ENCODE results near the gene CSH2. TPM values are rescaled to one million over a fixed set of nuclear protein-coding genes. Genes with fewer than 3 reads are reported as not detected.
"Not testable (repeated sequence)": the region's sequence is repeated elsewhere in the genome, so short reads cannot be mapped to it uniquely, and the experiment has no call there.

CSH2 gene
- total and polyA plus RNA-seq, 2 donors (not counting 1 experiment from before 2014, with no cell fraction given) = not detected

DNA sequence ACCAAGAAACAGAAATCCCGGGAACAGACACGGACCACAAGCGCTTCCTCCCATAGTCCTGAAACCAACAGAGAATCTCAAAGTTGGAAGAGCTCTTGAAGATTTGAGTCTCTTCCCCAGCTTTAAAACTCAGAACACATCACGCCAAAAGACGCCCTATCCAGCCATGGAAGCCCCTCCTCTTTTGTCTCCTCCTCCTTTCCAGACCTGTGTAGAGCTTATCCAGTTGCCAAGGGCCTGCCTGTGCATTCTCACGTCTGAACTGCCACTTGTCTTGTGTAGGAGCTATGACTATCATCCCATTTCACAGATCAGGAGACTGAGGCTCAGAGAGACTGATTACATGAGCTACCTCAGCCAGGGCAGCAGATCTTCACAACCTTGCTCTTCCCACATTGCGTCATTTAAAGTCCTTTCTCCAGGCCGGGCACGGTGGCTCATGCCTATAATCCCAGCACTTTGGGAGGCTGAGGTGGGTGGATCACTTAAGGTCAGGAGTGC, 9.2 kb upstream of the CSH2 start:
- WGBS (ENCODE audit: insufficient coverage) = 36% methylated on average over 1 of the region's 9 CpGs
- H3K79me2 ChIP-seq (ENCODE audit: control insufficient read depth, insufficient read depth, low read length); POLR2A ChIA-PET; H3K27me3 ChIP-seq (replicated peaks in 1 of 4; ENCODE audit: control extremely low read depth in 1 of 4, control insufficient read depth in 3 of 4, insufficient read depth in 4 of 4, low read length in 3 of 4); H3K4me2 ChIP-seq (replicated peaks; ENCODE audit: low read depth, low read length, poor library complexity, severe bottlenecking); H3K9ac ChIP-seq (ENCODE audit: low read length); H4K20me1 ChIP-seq (ENCODE audit: control insufficient read depth, insufficient read depth, low read length, poor library complexity, severe bottlenecking); H3K9me3 Mint-ChIP-seq (ENCODE audit: insufficient read depth); H3K4me1 ChIP-seq (ENCODE audit: control insufficient read depth in 2 of 2, insufficient read depth in 2 of 2, low read length in 2 of 2); H3K27ac ChIP-seq (ENCODE audit: low read length in 2 of 2); H3K36me3 ChIP-seq (replicated peaks in 1 of 2; ENCODE audit: control extremely low read depth in 1 of 2, control insufficient read depth in 1 of 2, extremely low read depth in 1 of 2, insufficient read depth in 2 of 2, low read length in 1 of 2); H3K27ac Mint-ChIP-seq; H3K4me3 ChIP-seq (ENCODE audit: control extremely low read depth in 1 of 5, extremely low read depth in 1 of 5, insufficient read depth in 1 of 5, low read depth in 2 of 5, low read length in 4 of 5); H3K27me3 Mint-ChIP-seq; intact Hi-C loops (cut with micrococcal nuclease); H3K4me3 Mint-ChIP-seq; H3K9me3 ChIP-seq (ENCODE audit: control extremely low read depth in 1 of 3, control insufficient read depth in 2 of 3, insufficient read depth in 1 of 3, low read length in 2 of 3); DNase-seq; H2AFZ ChIP-seq (ENCODE audit: insufficient read depth, low read depth, low read length, poor library complexity, severe bottlenecking); ATAC-seq (ENCODE audit: low read depth): not testable (repeated sequence)
- CTCF ChIA-PET = interaction anchor here (0.8 to 1.7 kb wide), 5 partner anchors 18 to 250 kb away, joined by 3 to 14 read pairs (median 4); no protein-coding TSS in a partner anchor
- peaks cover 10% of the 10 kb centered on the region for H3K4me1 Mint-ChIP-seq

- Mint-ChIP-seq H3K27me3 (peaks cover 3% of the 10 kb centered on the region), H3K9me3 (ENCODE audit: insufficient read depth) (no peaks in the 10 kb centered on the region), H3K4me1 (peaks cover 10% of the 10 kb centered on the region), H3K4me3 (no peak within 1 kb of the TSS), H3K27ac (no peak within 1 kb of the TSS)
- ChIA-PET CTCF (interaction anchor here (1.1 to 1.7 kb wide), 4 partner anchors 20 to 251 kb away, joined by 3 to 14 read pairs (median 6); partner anchors contain the start of gene GH1), POLR2A (no interaction called here)
- whole genome bisulfite sequencing (ENCODE audit: insufficient coverage) = 36% methylated on average over 4 of the region's 15 CpGs
- Histone ChIP-seq H3K27ac (ENCODE audit: low read length in 2 of 2) (no peak within 1 kb of the TSS), H2AFZ (ENCODE audit: insufficient read depth, low read depth, low read length, poor library complexity, severe bottlenecking) (no peak within 1 kb of the TSS), H4K20me1 (ENCODE audit: control insufficient read depth, insufficient read depth, low read length, poor library complexity, severe bottlenecking) (no peaks in the 10 kb centered on the region), H3K36me3 (replicated peaks in 1 of 2; ENCODE audit: control extremely low read depth in 1 of 2, control insufficient read depth in 1 of 2, extremely low read depth in 1 of 2, insufficient read depth in 2 of 2, low read length in 1 of 2) (no peaks in the 10 kb centered on the region), H3K4me2 (replicated peaks; ENCODE audit: low read depth, low read length, poor library complexity, severe bottlenecking) (no peak within 1 kb of the TSS), H3K79me2 (ENCODE audit: control insufficient read depth, insufficient read depth, low read length) (no peaks in the 10 kb centered on the region), H3K27me3 (replicated peaks in 1 of 4; ENCODE audit: control extremely low read depth in 1 of 4, control insufficient read depth in 3 of 4, insufficient read depth in 4 of 4, low read length in 3 of 4) (peaks cover 0 to 3% (median 0%) of the 10 kb centered on the region in 4 experiments), H3K4me3 (ENCODE audit: control extremely low read depth in 1 of 5, extremely low read depth in 1 of 5, insufficient read depth in 1 of 5, low read depth in 2 of 5, low read length in 4 of 5) (no peak within 1 kb of the TSS), H3K9me3 (ENCODE audit: control extremely low read depth in 1 of 3, control insufficient read depth in 2 of 3, insufficient read depth in 1 of 3, low read length in 2 of 3) (no peaks in the 10 kb centered on the region), H3K9ac (ENCODE audit: low read length) (no peak within 1 kb of the TSS), H3K4me1 (ENCODE audit: control insufficient read depth in 2 of 2, insufficient read depth in 2 of 2, low read length in 2 of 2) (no peaks in the 10 kb centered on the region)
- DNase-seq = peak; percentile 76
- peak; percentile 91 for ATAC-seq (ENCODE audit: low read depth)
- TF ChIP-seq CTCF (IDR thresholded peaks at IDR 0.05) (peak; percentile 61), EZH2 (IDR thresholded peaks at IDR 0.05; ENCODE audit: borderline replicate concordance, insufficient read depth, low read depth, low read length, poor library complexity, severe bottlenecking) (no peak)
- intact Hi-C loops (cut with micrococcal nuclease) = no loop called here
Measured at GRCh38 chr17:63881935-63882601, 8.6 kb upstream of the CSH2 start, which contains the start of gene GH2. Gene GH2 (minus strand): TSS chr17:63881944. CDS start chr17:63881801, 143 bp downstream.

- H3K27me3 ChIP-seq (replicated peaks in 1 of 4; ENCODE audit: control extremely low read depth in 1 of 4, control insufficient read depth in 3 of 4, insufficient read depth in 4 of 4, low read length in 3 of 4); POLR2A ChIA-PET; H3K9me3 ChIP-seq (ENCODE audit: control extremely low read depth in 1 of 3, control insufficient read depth in 2 of 3, insufficient read depth in 1 of 3, low read length in 2 of 3); H4K20me1 ChIP-seq (ENCODE audit: control insufficient read depth, insufficient read depth, low read length, poor library complexity, severe bottlenecking); H3K9me3 Mint-ChIP-seq (ENCODE audit: insufficient read depth); H3K4me3 Mint-ChIP-seq; H3K27ac Mint-ChIP-seq; H3K4me1 ChIP-seq (ENCODE audit: control insufficient read depth in 2 of 2, insufficient read depth in 2 of 2, low read length in 2 of 2); intact Hi-C loops (cut with micrococcal nuclease); H3K27me3 Mint-ChIP-seq; DNase-seq; H3K36me3 ChIP-seq (replicated peaks in 1 of 2; ENCODE audit: control extremely low read depth in 1 of 2, control insufficient read depth in 1 of 2, extremely low read depth in 1 of 2, insufficient read depth in 2 of 2, low read length in 1 of 2); ATAC-seq (ENCODE audit: low read depth); H3K9ac ChIP-seq (ENCODE audit: low read length); H3K27ac ChIP-seq (ENCODE audit: low read length in 2 of 2); H3K4me2 ChIP-seq (replicated peaks; ENCODE audit: low read depth, low read length, poor library complexity, severe bottlenecking); H3K79me2 ChIP-seq (ENCODE audit: control insufficient read depth, insufficient read depth, low read length); H2AFZ ChIP-seq (ENCODE audit: insufficient read depth, low read depth, low read length, poor library complexity, severe bottlenecking); H3K4me3 ChIP-seq (ENCODE audit: control extremely low read depth in 1 of 5, extremely low read depth in 1 of 5, insufficient read depth in 1 of 5, low read depth in 2 of 5, low read length in 4 of 5): not testable (repeated sequence)
- peaks cover 10% of the 10 kb centered on the region for H3K4me1 Mint-ChIP-seq
- WGBS (ENCODE audit: insufficient coverage) = 94% methylated on average over 10 of the region's 11 CpGs
- CTCF ChIA-PET = interaction anchor here (0.7 to 1.1 kb wide), 3 partner anchors 20 to 827 kb away, joined by 3 to 6 read pairs (median 5); partner anchors contain the start of gene GH1
Measured at GRCh38 chr17:63881337-63881736, 7.9 kb upstream of the CSH2 start.
